Measurements from ENCODE around the gene SMARCA5.

- TF ChIP-seq CTCF (conservative IDR thresholded peaks at IDR 0.05 in 1 of 2, IDR thresholded peaks at IDR 0.05 in 1 of 2; ENCODE audit: extremely low read depth in 1 of 2, insufficient read depth in 1 of 2, low read depth in 1 of 2, low read length in 2 of 2), result no peak
- TF ChIP-seq EZH2 (IDR thresholded peaks at IDR 0.05; ENCODE audit: borderline replicate concordance, low read length), result no peak
These were observed 15.5 kb upstream of the SMARCA5 start for GRCh38 chr4:143498021-143498420.
